Activated naive CD8-positive, alpha-beta T cell treated with anti-CD3 and anti-CD28 coated beads, Interleukin-2, amount 50 U/mL, for 16 hours (primary cell): ENCODE data around the gene GFOD1.
A peak's percentile ranks its signal among the peaks of the same experiment; 100 is the strongest.

Source experiments
- DNase-seq: peaks from one replicate; pipeline ENCODE4 v3.0.0-alpha.2; 2020; ENCODE audit warnings: low read depth, low spot score

Gene GFOD1

GRCh38 chr6:13355999-13356785 is 131.2 kb downstream of the GFOD1 start:
- no peak for DNase-seq

- no peak for DNase-seq
These were observed 132.1 kb downstream of the GFOD1 start for GRCh38 chr6:13355043-13355945.

GRCh38 chr6:13354331-13355042 is 132.9 kb downstream of the GFOD1 start:
- no peak for DNase-seq

- no peak for DNase-seq
These were observed 135.2 kb downstream of the GFOD1 start for GRCh38 chr6:13352165-13352564.

GRCh38 chr6:13351271-13351670 is 136.1 kb downstream of the GFOD1 start:
- DNase-seq, result no peak

- no peak for DNase-seq
These were observed 137.4 kb downstream of the GFOD1 start for GRCh38 chr6:13349811-13350506.

- no peak for DNase-seq
These were observed 138.9 kb downstream of the GFOD1 start for GRCh38 chr6:13348334-13349113.

- no peak for DNase-seq
These were observed 141.2 kb downstream of the GFOD1 start for GRCh38 chr6:13346245-13346644.

GRCh38 chr6:13342414-13343019 is 144.9 kb downstream of the GFOD1 start:
- DNase-seq, result no peak

GRCh38 chr6:13339863-13340630 is 147.4 kb downstream of the GFOD1 start:
- DNase-seq, result no peak

GRCh38 chr6:13338038-13338437 is 149.4 kb downstream of the GFOD1 start:
- no peak for DNase-seq

- peak; percentile 64 for DNase-seq
These were observed 150.8 kb downstream of the GFOD1 start for GRCh38 chr6:13336553-13336952.

GRCh38 chr6:13334953-13335352 is 152.4 kb downstream of the GFOD1 start:
- no peak for DNase-seq

- no peak for DNase-seq
These were observed 155.1 kb downstream of the GFOD1 start for GRCh38 chr6:13332349-13332706.

GRCh38 chr6:13331516-13332348 is 155.7 kb downstream of the GFOD1 start:
- DNase-seq, result no peak

- DNase-seq, result no peak
These were observed 158.6 kb downstream of the GFOD1 start for GRCh38 chr6:13328875-13329183.

GRCh38 chr6:13328076-13328874 is 159.1 kb downstream of the GFOD1 start, which contains the start of gene TBC1D7:
Gene TBC1D7 (minus strand): TSS chr6:13328537. CDS start chr6:13326898, 1,639 bp downstream.
- DNase-seq, result peak; percentile 76

- DNase-seq, result no peak
These were observed 159.7 kb downstream of the GFOD1 start for GRCh38 chr6:13327691-13328075.
